ENCODE data around the gene MAN1B1. TPM values are rescaled to one million over a fixed set of nuclear protein-coding genes. Genes with fewer than 3 reads are reported as not detected.

MAN1B1 gene
- polyA plus RNA-seq, 1 donor (not counting 4 experiments of a cell fraction or from before 2014, with no cell fraction given), result 34.3 TPM

DNA sequence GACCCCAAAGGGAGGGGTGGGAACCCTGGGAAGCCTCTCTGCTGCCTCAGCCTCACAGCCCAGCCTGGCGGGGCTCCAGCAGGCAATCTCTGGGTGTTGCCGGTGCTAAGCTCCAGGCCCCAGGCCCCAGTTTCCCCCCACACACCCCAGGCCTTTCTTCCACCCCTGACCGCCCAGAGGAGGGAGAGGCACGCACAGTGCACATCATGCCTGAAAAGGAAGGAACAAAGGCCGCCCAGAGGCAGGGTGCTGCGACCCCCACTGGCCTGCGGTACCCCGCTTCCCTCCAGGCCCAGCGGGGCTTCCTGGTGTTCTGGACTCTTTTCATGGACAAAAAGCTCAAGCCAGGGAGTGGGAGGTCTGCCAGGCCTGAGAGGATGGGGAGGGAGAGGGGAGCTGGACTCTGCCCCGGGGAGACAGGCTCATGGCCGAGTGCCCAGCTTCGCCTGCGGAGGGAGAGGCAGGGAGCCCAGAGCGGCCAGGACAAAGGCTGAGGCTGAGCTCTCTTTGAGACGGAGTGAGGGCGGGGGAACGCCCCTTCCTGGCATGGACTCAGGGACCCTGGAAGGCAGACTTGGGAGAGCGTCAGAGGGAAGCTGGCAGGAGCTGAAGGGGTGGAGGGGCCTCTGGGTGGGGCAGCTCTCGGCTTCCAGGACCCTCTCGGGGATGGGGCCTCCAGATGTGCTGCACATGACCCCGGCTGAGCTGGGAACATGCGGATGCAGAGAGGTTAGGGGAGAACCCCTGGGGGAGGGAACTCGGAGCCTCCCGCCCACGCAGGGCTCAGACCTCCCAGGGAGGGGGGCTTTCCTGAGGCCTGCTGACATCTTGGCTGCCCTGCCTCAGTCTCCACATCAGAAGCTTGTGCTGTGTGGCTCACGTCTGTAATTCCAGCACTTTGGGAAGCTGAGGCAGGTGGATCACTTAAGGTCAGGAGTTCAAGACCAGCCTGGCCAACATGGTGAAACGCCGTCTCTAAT, 31.1 kb upstream of the MAN1B1 start:
- Histone ChIP-seq H3K4me1 (ENCODE audit: control insufficient read depth, extremely low read depth, insufficient read depth, low read length) (no peaks in the 10 kb centered on the region), H3K36me3 (ENCODE audit: control insufficient read depth in 2 of 2, extremely low read depth in 1 of 2, insufficient read depth in 2 of 2, low read length in 2 of 2) (no peaks in the 10 kb centered on the region), H3K79me2 (ENCODE audit: control insufficient read depth, insufficient read depth, low read length) (no peaks in the 10 kb centered on the region), H3K9me1 (ENCODE audit: control insufficient read depth, extremely low read depth, insufficient read depth, low read length) (no peaks in the 10 kb centered on the region), H3K27me3 (ENCODE audit: control insufficient read depth, extremely low read depth, insufficient read depth, low read length) (no peaks in the 10 kb centered on the region), H3K27ac (ENCODE audit: control insufficient read depth, insufficient read depth, low read length) (no peak overlapping the region), H3K4me2 (ENCODE audit: control insufficient read depth, extremely low read depth, insufficient read depth, low read depth, low read length) (no peak overlapping the region), H3K9ac (ENCODE audit: control insufficient read depth, extremely low read depth, insufficient read depth, low read length) (no peak overlapping the region), H2AFZ (ENCODE audit: control insufficient read depth, low read length) (no peak overlapping the region), H3K9me3 (ENCODE audit: control insufficient read depth, low read depth, low read length) (no peaks in the 10 kb centered on the region), H4K20me1 (ENCODE audit: control insufficient read depth, extremely low read depth, insufficient read depth, low read length) (no peaks in the 10 kb centered on the region), H3K4me3 (ENCODE audit: control insufficient read depth in 2 of 3, extremely low read depth in 1 of 3, insufficient read depth in 2 of 3, low read depth in 1 of 3, low read length in 3 of 3) (no peak overlapping the region)
- FAIRE-seq (no peak), DNase-seq (ENCODE audit: low read depth, low spot score) (no peak)
- TF ChIP-seq, protein P1, sequence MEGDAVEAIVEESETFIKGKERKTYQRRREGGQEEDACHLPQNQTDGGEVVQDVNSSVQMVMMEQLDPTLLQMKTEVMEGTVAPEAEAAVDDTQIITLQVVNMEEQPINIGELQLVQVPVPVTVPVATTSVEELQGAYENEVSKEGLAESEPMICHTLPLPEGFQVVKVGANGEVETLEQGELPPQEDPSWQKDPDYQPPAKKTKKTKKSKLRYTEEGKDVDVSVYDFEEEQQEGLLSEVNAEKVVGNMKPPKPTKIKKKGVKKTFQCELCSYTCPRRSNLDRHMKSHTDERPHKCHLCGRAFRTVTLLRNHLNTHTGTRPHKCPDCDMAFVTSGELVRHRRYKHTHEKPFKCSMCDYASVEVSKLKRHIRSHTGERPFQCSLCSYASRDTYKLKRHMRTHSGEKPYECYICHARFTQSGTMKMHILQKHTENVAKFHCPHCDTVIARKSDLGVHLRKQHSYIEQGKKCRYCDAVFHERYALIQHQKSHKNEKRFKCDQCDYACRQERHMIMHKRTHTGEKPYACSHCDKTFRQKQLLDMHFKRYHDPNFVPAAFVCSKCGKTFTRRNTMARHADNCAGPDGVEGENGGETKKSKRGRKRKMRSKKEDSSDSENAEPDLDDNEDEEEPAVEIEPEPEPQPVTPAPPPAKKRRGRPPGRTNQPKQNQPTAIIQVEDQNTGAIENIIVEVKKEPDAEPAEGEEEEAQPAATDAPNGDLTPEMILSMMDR (optimal IDR thresholded peaks at IDR 0.05 in 1 of 3, IDR thresholded peaks at IDR 0.05 in 1 of 3, conservative IDR thresholded peaks at IDR 0.05 in 1 of 3; ENCODE audit: extremely low read depth in 1 of 3, insufficient read depth in 2 of 3, low read length in 3 of 3), result no peak
- no peak for TF ChIP-seq EZH2 (IDR thresholded peaks at IDR 0.05; ENCODE audit: low read length)
- dilution Hi-C loops (cut with MboI; ENCODE audit: extremely low pct_ligation_motif_present, low sequenced_read_pairs), result no loop called here

GRCh38 chr9:137056739-137057415, 29.9 kb upstream of the MAN1B1 start:
- Histone ChIP-seq H3K27me3 (ENCODE audit: control insufficient read depth, extremely low read depth, insufficient read depth, low read length) (no peaks in the 10 kb centered on the region), H3K4me2 (ENCODE audit: control insufficient read depth, extremely low read depth, insufficient read depth, low read depth, low read length) (no peak overlapping the region), H3K79me2 (ENCODE audit: control insufficient read depth, insufficient read depth, low read length) (no peaks in the 10 kb centered on the region), H3K36me3 (ENCODE audit: control insufficient read depth in 2 of 2, extremely low read depth in 1 of 2, insufficient read depth in 2 of 2, low read length in 2 of 2) (no peaks in the 10 kb centered on the region), H4K20me1 (ENCODE audit: control insufficient read depth, extremely low read depth, insufficient read depth, low read length) (no peaks in the 10 kb centered on the region), H2AFZ (ENCODE audit: control insufficient read depth, low read length) (no peak overlapping the region), H3K9me1 (ENCODE audit: control insufficient read depth, extremely low read depth, insufficient read depth, low read length) (no peaks in the 10 kb centered on the region), H3K9me3 (ENCODE audit: control insufficient read depth, low read depth, low read length) (no peaks in the 10 kb centered on the region), H3K9ac (ENCODE audit: control insufficient read depth, extremely low read depth, insufficient read depth, low read length) (no peak overlapping the region), H3K4me3 (ENCODE audit: control insufficient read depth in 2 of 3, extremely low read depth in 1 of 3, insufficient read depth in 2 of 3, low read depth in 1 of 3, low read length in 3 of 3) (no peak overlapping the region), H3K4me1 (ENCODE audit: control insufficient read depth, extremely low read depth, insufficient read depth, low read length) (peaks cover 1% of the 10 kb centered on the region), H3K27ac (ENCODE audit: control insufficient read depth, insufficient read depth, low read length) (no peak overlapping the region)
- FAIRE-seq, result no peak
- DNase-seq (ENCODE audit: low read depth, low spot score), result no peak
- TF ChIP-seq, protein P1 (optimal IDR thresholded peaks at IDR 0.05 in 1 of 3, IDR thresholded peaks at IDR 0.05 in 1 of 3, conservative IDR thresholded peaks at IDR 0.05 in 1 of 3; ENCODE audit: extremely low read depth in 1 of 3, insufficient read depth in 2 of 3, low read length in 3 of 3), result no peak
- no peak for TF ChIP-seq EZH2 (IDR thresholded peaks at IDR 0.05; ENCODE audit: low read length)
- dilution Hi-C loops (cut with MboI; ENCODE audit: extremely low pct_ligation_motif_present, low sequenced_read_pairs), result no loop called here

All from keratinocyte (primary cell).